ENCODE results near the gene METTL24. TPM values are rescaled to one million over a fixed set of nuclear protein-coding genes. Genes with fewer than 3 reads are reported as not detected.

The METTL24 gene
- total and polyA plus RNA-seq, 2 donors = 0.50 to 1.5 TPM

DNA sequence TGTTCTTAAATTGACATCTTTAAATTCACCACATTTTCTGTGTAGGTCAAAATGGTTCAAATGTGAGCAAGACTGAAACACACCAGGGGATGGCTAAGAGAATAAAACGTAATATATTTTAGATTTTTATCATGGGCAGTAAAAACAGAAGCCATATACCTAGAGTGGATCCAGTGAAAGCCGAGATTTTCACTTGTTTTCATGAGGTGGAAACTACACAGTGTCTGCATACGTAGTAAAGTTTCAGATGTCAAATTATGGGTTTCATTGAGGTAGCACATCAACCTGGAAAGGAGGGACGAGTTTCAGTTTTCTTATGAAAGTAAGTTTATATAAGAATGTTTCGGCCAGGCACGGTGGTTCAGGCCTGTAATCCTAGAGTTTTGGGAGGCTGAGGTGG is 25.9 kb downstream of the METTL24 start:
- H3K4me1 ChIP-seq (ENCODE audit: control insufficient read depth in 2 of 2, insufficient read depth in 2 of 2, low read length in 2 of 2) = peaks cover 12 to 20% of the 10 kb centered on the region in 2 donors
- no peak for DNase-seq (ENCODE audit: low read depth in 6 of 9, low spot score in 9 of 9)
- no peaks in the 10 kb centered on the region for H3K36me3 ChIP-seq (ENCODE audit: control insufficient read depth in 2 of 2, insufficient read depth in 2 of 2, low read length in 1 of 2)
- no peaks in the 10 kb centered on the region for H3K27me3 ChIP-seq (ENCODE audit: control insufficient read depth in 2 of 2, insufficient read depth in 1 of 2, low read length in 1 of 2)
- WGBS = 94% methylated on average over 6 of the region's 6 CpGs
- no peaks in the 10 kb centered on the region for H3K9me3 ChIP-seq (ENCODE audit: control insufficient read depth in 2 of 2, insufficient read depth in 1 of 2, low read length in 1 of 2)
- H3K4me3 ChIP-seq (ENCODE audit: low read length in 2 of 2) = no peak overlapping the region
- no peak overlapping the region for H3K27ac ChIP-seq (ENCODE audit: low read depth in 1 of 2, low read length in 1 of 2)

- 89% methylated on average over 4 of the region's 4 CpGs for WGBS
- H3K27ac ChIP-seq (ENCODE audit: low read depth in 1 of 2, low read length in 1 of 2) = no peak overlapping the region
- H3K27me3 ChIP-seq (ENCODE audit: control insufficient read depth in 2 of 2, insufficient read depth in 1 of 2, low read length in 1 of 2) = no peaks in the 10 kb centered on the region
- peaks cover 12 to 20% of the 10 kb centered on the region in 2 donors for H3K4me1 ChIP-seq (ENCODE audit: control insufficient read depth in 2 of 2, insufficient read depth in 2 of 2, low read length in 2 of 2)
- DNase-seq (ENCODE audit: low read depth in 6 of 9, low spot score in 9 of 9) = peak in 1 of 9 donors; percentile 13
- no peak overlapping the region for H3K4me3 ChIP-seq (ENCODE audit: low read length in 2 of 2)
- H3K9me3 ChIP-seq (ENCODE audit: control insufficient read depth in 2 of 2, insufficient read depth in 1 of 2, low read length in 1 of 2) = no peaks in the 10 kb centered on the region
- H3K36me3 ChIP-seq (ENCODE audit: control insufficient read depth in 2 of 2, insufficient read depth in 2 of 2, low read length in 1 of 2) = no peaks in the 10 kb centered on the region
Observed at GRCh38 chr6:110331816-110332215, 26.3 kb downstream of the METTL24 start.

DNA sequence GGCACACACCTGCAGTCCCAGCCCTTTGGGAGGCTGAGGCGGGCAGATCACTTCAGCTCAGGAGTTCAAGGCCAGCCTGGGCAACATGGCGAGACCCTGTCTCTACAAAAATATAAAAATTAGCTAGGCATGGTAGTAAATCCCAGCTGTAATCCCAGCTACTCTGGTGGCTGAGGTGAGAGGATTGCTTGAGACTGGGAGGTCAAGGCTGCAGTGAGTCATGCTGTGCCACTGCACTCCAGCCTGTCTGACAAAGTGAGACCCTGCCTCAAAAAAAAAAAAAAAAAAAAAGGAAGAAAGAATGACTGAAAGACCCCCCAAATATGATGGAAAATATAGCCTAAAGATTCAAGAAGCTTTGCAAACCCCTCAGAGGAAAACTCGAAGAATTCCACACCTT is 26.8 kb downstream of the METTL24 start:
- WGBS = 95% methylated on average over 3 of the region's 3 CpGs
- DNase-seq (ENCODE audit: low read depth in 6 of 9, low spot score in 9 of 9) = no peak
- Histone ChIP-seq H3K4me3 (ENCODE audit: low read length in 2 of 2) (no peak overlapping the region), H3K4me1 (ENCODE audit: control insufficient read depth in 2 of 2, insufficient read depth in 2 of 2, low read length in 2 of 2) (peaks cover 12 to 20% of the 10 kb centered on the region in 2 donors), H3K27ac (ENCODE audit: low read depth in 1 of 2, low read length in 1 of 2) (no peak overlapping the region), H3K27me3 (ENCODE audit: control insufficient read depth in 2 of 2, insufficient read depth in 1 of 2, low read length in 1 of 2) (no peaks in the 10 kb centered on the region), H3K36me3 (ENCODE audit: control insufficient read depth in 2 of 2, insufficient read depth in 2 of 2, low read length in 1 of 2) (no peaks in the 10 kb centered on the region), H3K9me3 (ENCODE audit: control insufficient read depth in 2 of 2, insufficient read depth in 1 of 2, low read length in 1 of 2) (no peaks in the 10 kb centered on the region)

- H3K27me3 ChIP-seq (ENCODE audit: control insufficient read depth in 2 of 2, insufficient read depth in 1 of 2, low read length in 1 of 2) = no peaks in the 10 kb centered on the region
- 95% methylated on average over 19 of the region's 19 CpGs for WGBS
- no peak for DNase-seq (ENCODE audit: low read depth in 6 of 9, low spot score in 9 of 9)
- no peak overlapping the region for H3K4me3 ChIP-seq (ENCODE audit: low read length in 2 of 2)
- no peaks in the 10 kb centered on the region for H3K9me3 ChIP-seq (ENCODE audit: control insufficient read depth in 2 of 2, insufficient read depth in 1 of 2, low read length in 1 of 2)
- no peak overlapping the region for H3K27ac ChIP-seq (ENCODE audit: low read depth in 1 of 2, low read length in 1 of 2)
- no peaks in the 10 kb centered on the region for H3K36me3 ChIP-seq (ENCODE audit: control insufficient read depth in 2 of 2, insufficient read depth in 2 of 2, low read length in 1 of 2)
- H3K4me1 ChIP-seq (ENCODE audit: control insufficient read depth in 2 of 2, insufficient read depth in 2 of 2, low read length in 2 of 2) = peaks cover 9 to 17% of the 10 kb centered on the region in 2 donors
Observed at GRCh38 chr6:110329714-110330436, 28.3 kb downstream of the METTL24 start.

DNA sequence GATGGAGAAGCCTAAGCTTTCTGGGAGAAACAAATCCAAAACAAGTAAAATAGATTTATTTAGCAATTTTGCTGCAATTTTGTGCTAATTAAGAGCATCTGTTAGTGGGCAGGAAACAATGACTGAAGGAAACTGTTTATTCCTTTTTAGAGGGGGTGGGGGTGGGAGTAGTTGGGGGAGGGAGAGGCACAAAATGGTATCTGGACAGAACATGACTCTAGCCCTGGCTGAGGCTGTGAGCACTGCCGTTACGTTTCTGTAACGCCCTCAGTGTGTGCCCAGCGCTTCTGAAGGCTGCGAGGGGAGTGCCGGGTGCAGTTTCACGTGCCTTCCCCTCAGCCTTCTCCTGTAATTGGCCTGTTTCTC is 28.8 kb downstream of the METTL24 start:
- Histone ChIP-seq H3K36me3 (ENCODE audit: control insufficient read depth in 2 of 2, insufficient read depth in 2 of 2, low read length in 1 of 2) (no peaks in the 10 kb centered on the region), H3K4me3 (ENCODE audit: low read length in 2 of 2) (no peak overlapping the region), H3K27me3 (ENCODE audit: control insufficient read depth in 2 of 2, insufficient read depth in 1 of 2, low read length in 1 of 2) (no peaks in the 10 kb centered on the region), H3K4me1 (ENCODE audit: control insufficient read depth in 2 of 2, insufficient read depth in 2 of 2, low read length in 2 of 2) (peaks cover 5 to 12% of the 10 kb centered on the region in 2 donors), H3K27ac (ENCODE audit: low read depth in 1 of 2, low read length in 1 of 2) (no peak overlapping the region), H3K9me3 (ENCODE audit: control insufficient read depth in 2 of 2, insufficient read depth in 1 of 2, low read length in 1 of 2) (no peaks in the 10 kb centered on the region)
- DNase-seq (ENCODE audit: low read depth in 6 of 9, low spot score in 9 of 9) = no peak
- WGBS = 96% methylated on average over 7 of the region's 7 CpGs

GRCh38 chr6:110328259-110328658 is 29.9 kb downstream of the METTL24 start:
- WGBS = 95% methylated on average over 2 of the region's 2 CpGs
- no peaks in the 10 kb centered on the region for H3K9me3 ChIP-seq (ENCODE audit: control insufficient read depth in 2 of 2, insufficient read depth in 1 of 2, low read length in 1 of 2)
- H3K4me3 ChIP-seq (ENCODE audit: low read length in 2 of 2) = no peak overlapping the region
- peaks cover 0 to 11% of the 10 kb centered on the region in 2 donors for H3K4me1 ChIP-seq (ENCODE audit: control insufficient read depth in 2 of 2, insufficient read depth in 2 of 2, low read length in 2 of 2)
- no peak for DNase-seq (ENCODE audit: low read depth in 6 of 9, low spot score in 9 of 9)
- H3K27ac ChIP-seq (ENCODE audit: low read depth in 1 of 2, low read length in 1 of 2) = no peak overlapping the region
- no peaks in the 10 kb centered on the region for H3K27me3 ChIP-seq (ENCODE audit: control insufficient read depth in 2 of 2, insufficient read depth in 1 of 2, low read length in 1 of 2)
- no peaks in the 10 kb centered on the region for H3K36me3 ChIP-seq (ENCODE audit: control insufficient read depth in 2 of 2, insufficient read depth in 2 of 2, low read length in 1 of 2)

GRCh38 chr6:110327391-110327790 is 30.8 kb downstream of the METTL24 start:
- H3K36me3 ChIP-seq (ENCODE audit: control insufficient read depth in 2 of 2, insufficient read depth in 2 of 2, low read length in 1 of 2) = no peaks in the 10 kb centered on the region
- DNase-seq (ENCODE audit: low read depth in 6 of 9, low spot score in 9 of 9) = no peak
- no peak overlapping the region for H3K27ac ChIP-seq (ENCODE audit: low read depth in 1 of 2, low read length in 1 of 2)
- WGBS = 98% methylated on average over 3 of the region's 3 CpGs
- no peaks in the 10 kb centered on the region for H3K27me3 ChIP-seq (ENCODE audit: control insufficient read depth in 2 of 2, insufficient read depth in 1 of 2, low read length in 1 of 2)
- H3K9me3 ChIP-seq (ENCODE audit: control insufficient read depth in 2 of 2, insufficient read depth in 1 of 2, low read length in 1 of 2) = no peaks in the 10 kb centered on the region
- H3K4me3 ChIP-seq (ENCODE audit: low read length in 2 of 2) = no peak overlapping the region
- H3K4me1 ChIP-seq (ENCODE audit: control insufficient read depth in 2 of 2, insufficient read depth in 2 of 2, low read length in 2 of 2) = peaks cover 0 to 14% of the 10 kb centered on the region in 2 donors

GRCh38 chr6:110326609-110327008 is 31.5 kb downstream of the METTL24 start:
- H3K4me1 ChIP-seq (ENCODE audit: control insufficient read depth in 2 of 2, insufficient read depth in 2 of 2, low read length in 2 of 2) = peaks cover 0 to 14% of the 10 kb centered on the region in 2 donors
- no peaks in the 10 kb centered on the region for H3K9me3 ChIP-seq (ENCODE audit: control insufficient read depth in 2 of 2, insufficient read depth in 1 of 2, low read length in 1 of 2)
- no peak overlapping the region for H3K4me3 ChIP-seq (ENCODE audit: low read length in 2 of 2)
- no peaks in the 10 kb centered on the region for H3K27me3 ChIP-seq (ENCODE audit: control insufficient read depth in 2 of 2, insufficient read depth in 1 of 2, low read length in 1 of 2)
- H3K36me3 ChIP-seq (ENCODE audit: control insufficient read depth in 2 of 2, insufficient read depth in 2 of 2, low read length in 1 of 2) = no peaks in the 10 kb centered on the region
- 99% methylated on average over 2 of the region's 2 CpGs for WGBS
- H3K27ac ChIP-seq (ENCODE audit: low read depth in 1 of 2, low read length in 1 of 2) = no peak overlapping the region
- no peak for DNase-seq (ENCODE audit: low read depth in 6 of 9, low spot score in 9 of 9)

DNA sequence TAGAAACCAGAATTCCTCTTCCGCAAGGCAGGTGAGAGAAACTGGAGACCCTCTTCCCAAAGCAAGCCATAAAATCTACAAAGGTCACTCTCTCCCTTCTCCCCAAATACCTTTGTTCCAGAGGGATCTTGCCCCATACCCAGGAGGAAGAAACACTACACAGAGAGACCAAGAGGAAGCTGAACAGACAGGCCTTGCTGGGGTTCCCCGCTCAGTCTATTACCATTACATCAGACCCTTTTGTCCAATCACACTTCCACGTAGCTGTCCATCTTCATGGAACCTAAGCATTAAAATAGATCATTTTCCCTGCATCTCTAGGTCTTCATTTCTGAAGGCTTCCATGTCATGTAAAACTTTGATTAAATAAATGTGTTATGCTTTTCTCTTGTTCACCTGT is 32.1 kb downstream of the METTL24 start:
- no peak for DNase-seq (ENCODE audit: low read depth in 6 of 9, low spot score in 9 of 9)
- Histone ChIP-seq H3K36me3 (ENCODE audit: control insufficient read depth in 2 of 2, insufficient read depth in 2 of 2, low read length in 1 of 2) (no peaks in the 10 kb centered on the region), H3K27me3 (ENCODE audit: control insufficient read depth in 2 of 2, insufficient read depth in 1 of 2, low read length in 1 of 2) (no peaks in the 10 kb centered on the region), H3K9me3 (ENCODE audit: control insufficient read depth in 2 of 2, insufficient read depth in 1 of 2, low read length in 1 of 2) (no peaks in the 10 kb centered on the region), H3K4me1 (ENCODE audit: control insufficient read depth in 2 of 2, insufficient read depth in 2 of 2, low read length in 2 of 2) (peaks cover 0 to 14% of the 10 kb centered on the region in 2 donors), H3K4me3 (ENCODE audit: low read length in 2 of 2) (no peak overlapping the region), H3K27ac (ENCODE audit: low read depth in 1 of 2, low read length in 1 of 2) (no peak overlapping the region)
- WGBS = 97% methylated on average over 3 of the region's 3 CpGs
